Kasumi-1 (cell line): ENCODE results near the gene TSPAN16.
"Not testable (repeated sequence)": the region's sequence is repeated elsewhere in the genome, so short reads cannot be mapped to it uniquely, and the experiment has no call there.

Source experiments
- DNase-seq, 2 experiments: peaks; one replicate each; lab custom pipeline; 2025; lab: John Stamatoyannopoulos, UW

The TSPAN16 gene

DNA sequence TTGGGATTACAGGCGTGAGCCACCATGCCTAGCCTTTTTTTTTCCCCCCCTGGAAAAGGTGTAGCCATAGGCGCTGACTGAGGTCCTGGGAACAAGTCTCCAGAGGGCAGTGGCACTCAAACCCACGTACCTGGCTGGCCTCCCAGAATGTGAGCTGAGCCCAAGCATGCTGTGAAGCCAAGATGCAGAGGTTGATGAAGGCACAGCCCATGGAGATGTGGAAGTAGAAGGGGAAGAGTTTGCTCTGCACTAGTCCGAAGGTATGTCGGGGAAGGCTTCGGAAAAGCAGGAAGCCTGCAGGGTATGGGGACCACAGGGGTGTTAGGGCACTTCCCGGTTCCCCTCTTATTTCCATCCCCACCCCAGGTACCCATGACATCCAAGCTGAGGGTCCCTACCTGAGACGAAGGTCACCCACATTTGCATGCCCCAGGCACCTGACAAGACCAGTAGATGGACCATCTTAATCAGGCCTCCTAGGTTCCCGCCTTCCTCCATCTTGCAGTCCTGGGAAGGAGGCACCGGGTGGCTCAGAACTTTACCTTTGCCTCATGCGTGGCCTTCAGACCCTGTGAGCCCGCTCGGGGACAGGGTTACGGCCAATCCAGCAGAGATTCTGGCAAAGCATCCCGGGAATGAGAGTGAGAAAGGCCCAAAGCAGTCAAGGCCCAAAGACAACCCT lies 49.3 kb downstream of the TSPAN16 start:
- no peak for DNase-seq

DNA sequence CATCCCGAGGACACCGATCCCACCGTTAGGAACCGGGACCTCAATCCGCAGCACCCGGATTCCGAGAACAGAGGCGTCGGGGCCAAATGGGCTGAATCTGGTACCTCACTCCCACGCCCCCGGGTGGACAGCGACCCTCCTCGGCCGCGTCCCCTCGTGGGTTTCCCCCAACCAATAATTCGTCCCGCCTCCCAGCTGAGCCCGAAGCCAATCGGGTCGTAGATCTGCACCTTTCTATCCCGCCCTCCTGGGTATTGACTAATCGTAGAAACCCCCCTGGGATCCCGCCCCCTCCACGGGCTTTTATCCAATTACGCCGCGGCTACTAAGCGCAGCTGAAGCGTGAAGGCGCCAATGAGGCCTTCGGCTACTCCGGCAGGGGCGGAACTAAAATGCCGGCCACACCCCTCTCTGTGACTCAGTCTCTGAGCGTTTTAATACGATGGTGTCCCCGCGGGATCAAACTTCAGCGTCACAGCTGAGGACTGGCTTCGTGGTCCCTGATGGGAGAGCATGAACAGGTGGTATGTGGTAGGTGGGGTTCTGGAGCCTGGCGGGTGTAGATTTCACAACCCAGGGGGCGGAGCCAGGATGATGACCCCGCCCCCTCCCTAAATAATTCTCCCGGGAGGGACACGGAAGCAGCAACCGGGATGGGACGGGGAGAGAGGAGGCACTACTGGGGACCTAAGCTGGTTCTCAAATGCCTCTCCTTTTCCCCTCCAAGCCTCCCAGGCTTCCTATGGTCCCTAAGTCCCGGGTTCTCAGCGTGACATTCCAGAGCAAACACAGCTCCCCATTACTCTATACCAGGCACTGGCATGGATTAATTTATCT lies 50.4 kb downstream of the TSPAN16 start, which contains the start of the genes CCDC159 and TMEM205:
Gene CCDC159 (plus strand): TSS at position 416 of the 837 bp plus-strand sequence. CDS start 88 bp downstream, at position 504.
Gene TMEM205 (minus strand): TSS at position 165 of the 837 bp plus-strand sequence. CDS start 649 bp downstream, outside the sequence.
- DNase-seq = peak; percentile 97 to 99

DNA sequence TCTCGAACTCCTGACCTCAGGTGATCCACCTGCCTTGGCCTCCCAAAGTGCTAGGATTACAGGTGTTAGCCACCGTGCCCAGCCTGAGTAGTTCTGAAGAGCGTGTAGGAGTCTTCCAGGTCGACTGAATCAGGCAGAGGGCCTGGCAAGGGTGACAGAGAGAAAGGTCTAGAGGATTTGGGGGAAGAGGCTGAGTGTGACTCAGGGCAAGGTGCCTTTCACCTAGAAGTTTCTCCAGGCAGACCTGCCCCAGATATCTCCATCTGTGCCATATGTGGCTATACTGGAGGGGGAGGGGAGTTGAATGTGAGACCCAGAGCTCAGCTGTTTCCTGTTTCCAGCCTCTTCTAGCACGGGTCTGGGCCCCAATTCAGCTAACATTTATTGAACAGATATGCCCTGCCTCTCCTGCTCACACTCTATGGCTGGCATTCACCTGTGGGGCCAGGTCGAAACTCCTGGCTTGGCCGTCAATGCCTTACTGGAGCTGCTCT lies 51.6 kb downstream of the TSPAN16 start:
- no peak for DNase-seq

DNA sequence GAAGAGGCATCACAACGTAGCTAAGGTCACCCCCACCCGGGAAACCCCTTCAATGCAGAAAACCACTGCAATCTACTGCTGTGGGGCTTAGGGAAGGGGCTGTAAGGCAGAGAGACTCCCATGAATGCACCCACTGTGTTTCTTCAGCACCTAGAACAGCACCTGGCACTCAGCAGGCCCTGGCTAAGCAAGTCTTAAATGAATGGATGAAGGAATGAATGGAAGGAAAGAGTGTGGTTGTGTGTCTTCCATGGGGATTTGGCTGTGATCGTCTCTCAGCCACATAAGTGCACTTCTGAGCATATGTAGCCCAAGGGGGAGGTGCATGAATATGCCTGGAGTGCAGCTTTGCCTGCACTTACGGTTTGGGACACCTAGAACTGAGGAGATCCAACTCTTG lies 53.2 kb downstream of the TSPAN16 start:
- no peak for DNase-seq

DNA sequence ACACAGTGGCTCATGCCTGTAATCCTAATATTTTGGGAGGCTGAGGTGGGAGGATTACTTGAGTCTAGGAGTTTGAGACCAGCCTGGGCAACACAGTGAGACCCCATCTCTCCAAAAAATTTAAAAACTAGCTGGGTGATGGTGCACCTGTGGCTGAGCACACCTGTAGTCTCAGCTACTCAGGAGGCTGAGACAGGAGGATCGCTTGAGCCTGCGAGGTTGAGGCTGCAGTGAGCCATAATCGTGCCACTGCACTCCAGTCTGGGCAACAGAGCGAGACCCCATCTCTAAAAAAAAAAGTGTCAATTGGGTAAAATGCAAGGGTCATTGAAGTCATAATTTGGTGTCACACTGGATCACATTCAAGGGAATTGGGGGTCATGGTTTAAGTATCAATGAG lies 58.1 kb downstream of the TSPAN16 start:
- DNase-seq = not testable (repeated sequence)

DNA sequence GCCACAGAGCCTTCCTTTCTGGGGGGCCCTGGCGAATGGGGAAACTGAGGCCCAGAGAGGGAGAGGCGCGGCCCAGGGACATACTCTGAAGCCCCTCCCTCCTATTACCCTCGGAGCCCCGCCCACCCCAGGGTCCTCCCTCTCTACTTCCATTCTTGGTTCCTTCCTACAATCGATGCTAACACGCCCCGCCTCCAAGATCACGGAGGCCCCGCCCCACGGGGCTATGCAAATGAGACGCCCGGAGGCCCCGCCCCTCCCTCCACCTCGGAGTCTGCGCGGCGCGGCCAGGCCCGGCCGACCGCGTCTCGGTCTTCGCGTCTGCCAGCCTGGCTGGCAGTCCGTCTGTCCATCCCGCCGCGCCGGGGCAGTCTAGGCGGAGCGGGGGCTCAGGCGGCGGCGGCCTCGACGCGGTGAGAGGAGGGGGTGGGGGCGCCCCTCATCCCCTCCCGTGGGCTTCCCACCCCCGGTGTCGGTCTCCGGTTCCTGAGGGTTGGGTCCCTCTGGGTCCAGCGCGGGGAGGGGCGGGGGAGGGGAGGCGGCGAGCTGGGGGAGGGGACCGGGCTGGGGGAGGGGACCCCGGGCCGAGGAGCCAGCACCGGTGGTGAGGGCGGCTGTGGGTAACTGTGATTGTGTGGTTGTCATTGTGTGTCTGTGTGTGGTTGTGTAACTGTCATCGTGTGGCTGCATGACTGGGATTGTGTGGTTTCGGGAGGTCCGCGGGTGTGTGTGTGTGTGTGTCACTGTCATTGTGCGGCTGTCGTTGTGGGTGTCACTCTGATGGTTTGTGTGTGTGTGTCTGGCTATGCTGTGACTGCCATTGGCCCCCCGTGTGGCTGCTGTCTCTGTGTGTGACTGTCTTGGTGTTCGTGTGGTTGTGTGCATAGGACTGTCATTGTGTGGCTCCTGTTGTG lies 59.5 kb downstream of the TSPAN16 start, which contains the start of gene PLPPR2:
Gene PLPPR2 (plus strand): TSS at position 273 of the 914 bp plus-strand sequence. CDS start 2,242 bp downstream, outside the sequence.
- peak; percentile 78 to 83 for DNase-seq

DNA sequence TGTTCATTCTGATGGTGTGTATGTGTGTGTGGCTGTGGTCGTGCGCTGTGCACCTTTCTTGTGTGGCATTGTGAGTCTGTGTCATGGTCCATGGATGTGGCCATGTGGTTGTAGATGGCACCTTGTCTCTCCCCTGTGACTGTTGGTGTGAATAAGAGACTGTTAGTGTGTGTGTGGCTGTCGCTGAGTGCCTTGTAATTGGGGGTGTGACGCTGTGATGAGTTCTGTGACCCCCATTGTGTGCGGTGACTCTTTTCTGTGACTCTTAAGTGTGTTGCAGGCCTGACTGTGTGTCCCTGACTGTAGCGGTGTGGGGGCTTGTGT lies 60.1 kb downstream of the TSPAN16 start:
- DNase-seq = no peak

DNA sequence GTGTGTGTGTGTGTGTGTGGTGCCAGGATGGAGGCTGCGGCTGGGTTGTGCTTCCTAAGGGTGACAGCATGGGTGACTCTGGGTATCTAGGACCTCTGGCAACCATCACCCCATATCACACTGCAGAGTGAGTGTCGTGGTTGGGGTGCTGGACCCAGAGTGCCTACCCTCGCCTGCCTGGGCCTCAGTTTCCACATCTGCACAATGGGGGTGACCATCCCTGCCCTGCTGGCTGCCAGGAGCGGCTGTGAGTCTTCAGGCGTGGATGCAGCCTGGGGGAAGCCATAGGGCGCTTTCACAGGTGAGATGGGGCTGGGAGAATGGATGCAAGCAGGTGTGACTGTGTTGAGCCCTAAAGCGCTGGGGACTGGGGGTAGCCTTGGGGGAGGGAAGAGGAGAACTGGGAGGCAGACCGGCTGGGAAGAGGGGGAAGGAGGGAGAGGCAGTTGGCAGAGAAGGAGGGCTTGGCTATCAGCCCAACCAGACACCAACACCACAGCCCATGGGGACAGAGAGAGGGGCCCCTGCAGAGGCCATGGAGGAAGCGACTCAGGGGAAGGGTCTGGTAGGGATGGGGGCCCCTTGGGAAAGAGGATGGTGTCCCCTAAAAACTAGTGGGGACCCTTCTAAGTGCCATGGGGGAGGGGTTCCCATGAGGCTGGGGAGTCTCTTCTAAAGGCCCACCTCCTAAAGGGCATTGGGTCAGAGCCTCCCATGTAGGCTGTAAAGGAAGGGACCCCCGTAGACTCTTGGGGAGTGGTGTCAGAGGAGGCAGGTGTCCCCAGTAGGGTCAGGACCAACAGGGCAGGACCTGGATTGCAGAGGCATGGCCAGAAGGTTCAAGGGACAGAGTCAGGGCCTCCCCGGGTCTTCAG lies 61.0 kb downstream of the TSPAN16 start:
- DNase-seq = no peak

DNA sequence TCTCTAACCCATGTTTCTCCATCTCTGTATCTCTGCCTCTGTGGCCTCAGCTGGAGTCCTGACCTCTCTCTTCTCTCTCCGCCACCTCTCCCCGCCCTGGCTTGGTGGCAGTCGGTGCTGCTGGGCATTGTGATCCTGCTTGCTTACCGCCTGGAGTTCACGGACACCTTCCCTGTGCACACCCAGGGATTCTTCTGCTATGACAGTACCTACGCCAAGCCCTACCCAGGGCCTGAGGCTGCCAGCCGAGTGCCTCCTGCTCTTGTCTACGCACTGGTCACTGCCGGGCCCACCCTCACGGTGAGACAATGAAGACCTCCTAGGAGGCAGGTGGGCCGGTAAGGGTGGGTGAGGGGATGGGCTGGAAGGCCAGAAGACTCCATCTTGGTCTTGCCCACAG lies 63.5 kb downstream of the TSPAN16 start:
- DNase-seq = no peak

DNA sequence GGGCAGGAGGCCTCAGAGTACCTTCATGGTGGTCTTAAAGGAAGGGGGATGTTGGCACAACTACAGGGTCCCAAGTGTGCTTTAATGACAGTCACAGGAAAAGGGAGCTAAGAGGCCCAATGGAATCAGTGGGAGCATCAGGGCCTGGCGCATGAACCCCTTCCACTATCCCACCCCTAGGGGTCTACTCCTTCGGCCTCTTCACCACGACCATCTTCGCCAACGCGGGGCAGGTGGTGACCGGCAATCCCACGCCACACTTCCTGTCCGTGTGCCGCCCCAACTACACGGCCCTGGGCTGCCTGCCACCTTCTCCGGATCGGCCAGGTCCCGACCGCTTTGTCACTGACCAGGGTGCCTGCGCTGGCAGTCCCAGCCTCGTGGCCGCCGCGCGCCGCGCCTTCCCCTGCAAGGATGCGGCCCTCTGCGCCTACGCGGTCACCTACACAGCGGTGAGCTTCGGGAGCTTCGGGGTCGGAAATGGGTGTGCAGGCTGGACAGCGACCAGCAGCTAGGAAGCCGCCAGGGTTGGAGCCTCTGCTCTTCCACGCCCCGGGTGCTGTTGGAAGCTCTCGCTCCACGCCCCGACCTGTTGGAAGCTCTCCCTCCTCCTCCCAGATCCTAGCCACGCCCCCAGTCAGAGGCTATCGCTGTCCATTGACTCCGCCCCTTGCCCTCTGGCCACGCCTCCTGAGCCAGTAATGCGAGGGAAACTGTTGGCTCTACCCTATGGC lies 65.2 kb downstream of the TSPAN16 start:
- no peak for DNase-seq

DNA sequence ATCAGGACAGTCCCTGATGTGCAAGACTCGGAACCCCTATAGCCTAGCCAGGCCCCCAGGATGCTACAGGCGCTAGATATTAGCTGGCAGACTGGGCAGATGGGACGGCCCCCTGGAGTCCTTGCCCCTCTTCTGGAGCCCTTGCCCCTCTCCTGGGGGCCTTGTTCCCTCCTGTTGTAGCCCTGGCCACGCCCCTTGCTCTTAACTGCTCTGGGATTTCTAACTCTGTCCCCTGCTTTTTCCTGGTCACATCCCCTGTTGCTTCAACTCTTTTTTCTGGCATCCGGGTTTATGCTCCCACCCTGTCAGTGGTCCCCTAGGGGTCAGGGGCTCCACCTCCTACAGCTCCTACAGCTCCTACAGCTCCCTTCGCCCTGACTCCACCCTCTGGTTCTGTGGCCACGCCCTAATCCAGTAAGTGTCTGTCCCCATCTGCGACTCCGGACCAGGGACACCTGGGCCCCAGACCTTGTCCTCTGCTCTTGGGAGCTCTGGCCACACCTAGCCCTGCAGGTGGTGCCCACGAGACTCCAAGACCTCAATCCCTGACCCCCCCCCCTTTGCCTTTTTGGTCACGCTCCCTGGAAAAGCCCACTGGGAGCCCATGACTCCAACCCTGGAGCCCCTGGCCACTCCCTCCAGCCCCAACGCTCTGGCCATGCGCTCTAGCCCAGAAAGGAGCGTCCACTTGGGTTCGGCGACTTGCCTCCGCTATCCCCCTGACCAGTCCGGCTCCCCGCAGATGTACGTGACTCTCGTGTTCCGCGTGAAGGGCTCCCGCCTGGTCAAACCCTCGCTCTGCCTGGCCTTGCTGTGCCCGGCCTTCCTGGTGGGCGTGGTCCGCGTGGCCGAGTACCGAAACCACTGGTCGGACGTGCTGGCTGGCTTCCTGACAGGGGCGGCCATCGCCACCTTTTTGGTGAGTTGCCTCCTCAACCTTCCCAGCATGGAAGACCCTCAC lies 66.1 kb downstream of the TSPAN16 start:
- DNase-seq = no peak

DNA sequence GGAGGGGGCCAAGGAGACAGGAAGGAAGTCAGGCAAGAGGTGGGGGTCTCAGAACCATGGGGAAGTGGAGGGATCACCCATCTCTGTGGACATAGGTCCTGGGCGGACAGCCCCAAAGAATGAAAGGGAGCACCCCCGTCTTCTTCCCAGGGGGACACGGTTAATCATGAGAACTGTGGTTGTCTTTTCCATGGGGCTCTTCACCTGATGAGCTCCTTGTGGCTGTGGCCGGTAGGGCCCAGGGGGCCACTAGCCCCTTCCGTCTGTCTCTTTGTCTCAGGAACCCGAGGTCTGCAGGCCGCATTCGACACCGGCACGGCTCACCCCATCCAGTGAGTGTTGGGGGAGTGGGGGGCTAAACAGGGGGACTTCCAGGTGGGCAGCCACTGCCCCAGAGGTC lies 67.9 kb downstream of the TSPAN16 start:
- no peak for DNase-seq

DNA sequence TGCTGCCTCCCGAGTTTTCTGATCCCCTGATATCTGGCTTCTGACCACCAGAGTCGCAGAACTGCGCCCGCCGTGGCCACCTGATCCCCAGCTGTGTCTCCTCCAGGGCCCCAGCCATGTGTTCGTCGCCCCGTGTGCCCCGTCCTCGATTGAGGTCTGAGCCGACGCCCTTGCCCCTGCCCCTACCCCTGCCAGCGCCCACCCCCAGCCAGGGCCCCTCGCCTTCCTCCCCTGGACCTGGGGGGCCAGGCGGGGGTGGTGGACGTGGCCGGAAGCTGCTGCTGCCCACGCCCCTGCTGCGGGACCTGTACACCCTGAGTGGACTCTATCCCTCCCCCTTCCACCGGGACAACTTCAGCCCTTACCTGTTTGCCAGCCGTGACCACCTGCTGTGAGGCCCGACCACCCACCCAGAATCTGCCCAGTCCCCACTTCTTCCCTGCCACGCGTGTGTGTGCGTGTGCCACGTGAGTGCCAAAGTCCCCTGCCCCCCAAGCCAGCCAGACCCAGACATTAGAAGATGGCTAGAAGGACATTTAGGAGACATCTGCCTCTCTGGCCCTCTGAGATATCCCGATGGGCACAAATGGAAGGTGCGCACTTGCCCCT lies 68.4 kb downstream of the TSPAN16 start:
- DNase-seq = no peak

DNA sequence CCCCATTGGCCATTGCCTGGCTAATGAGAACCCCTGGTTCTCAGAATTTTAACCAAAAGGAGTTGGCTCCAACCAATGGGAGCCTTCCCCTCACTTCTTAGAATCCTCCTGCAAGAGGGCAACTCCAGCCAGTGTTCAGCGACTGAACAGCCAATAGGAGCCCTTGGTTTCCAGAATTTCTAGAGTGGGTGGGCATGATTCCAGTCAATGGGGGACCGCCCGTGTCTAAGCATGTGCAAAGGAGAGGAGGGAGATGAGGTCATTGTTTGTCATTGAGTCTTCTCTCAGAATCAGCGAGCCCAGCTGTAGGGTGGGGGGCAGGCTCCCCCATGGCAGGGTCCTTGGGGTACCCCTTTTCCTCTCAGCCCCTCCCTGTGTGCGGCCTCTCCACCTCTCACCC lies 69.0 kb downstream of the TSPAN16 start:
- DNase-seq = no peak
